ENCODE results near the gene SYT7. TPM values are rescaled to one million over a fixed set of nuclear protein-coding genes. Genes with fewer than 3 reads are reported as not detected.
A peak's percentile ranks its signal among the peaks of the same experiment; 100 is the strongest.

The SYT7 gene
- total RNA-seq, 2 donors from 2014 or later = 8.6 to 12.2 TPM

DNA sequence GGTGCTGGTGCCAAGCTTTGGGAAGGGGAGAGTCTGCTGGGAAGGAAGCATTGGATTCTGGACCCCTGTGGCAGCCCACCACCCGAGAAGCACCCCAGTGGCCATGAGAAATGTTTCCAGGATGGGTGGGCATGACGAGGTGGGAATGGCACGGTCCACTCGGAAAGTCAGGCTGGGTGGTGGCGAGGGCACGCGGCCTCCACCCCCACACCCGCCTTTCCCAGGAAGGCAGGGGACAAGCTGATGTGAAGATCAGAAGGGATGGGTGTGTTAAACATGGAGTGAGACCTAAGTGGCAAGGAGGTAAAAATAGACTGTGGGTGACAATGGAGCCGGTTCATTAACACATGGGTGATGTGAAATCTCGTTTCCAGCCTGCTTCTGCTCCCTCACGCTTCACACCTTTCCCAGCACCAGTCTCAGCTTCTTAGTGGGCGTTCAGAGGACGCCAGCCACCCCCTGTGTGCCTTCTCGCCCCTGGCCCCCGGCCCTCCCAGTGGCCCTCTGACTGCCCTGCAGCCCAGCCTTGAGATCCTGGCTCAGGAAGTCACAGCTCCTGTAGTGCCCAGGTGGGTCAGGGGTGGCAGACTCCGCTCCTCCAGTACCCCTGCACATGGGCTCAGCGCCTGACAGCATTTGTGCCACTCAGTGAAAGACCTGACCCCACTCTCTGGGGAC is 44.7 kb downstream of the SYT7 start:
- no peaks in the 10 kb centered on the region for H3K9me3 ChIP-seq
- no peaks in the 10 kb centered on the region for H3K27me3 ChIP-seq
- no peak overlapping the region for H3K27ac ChIP-seq
- H3K4me1 ChIP-seq = peaks cover 4% of the 10 kb centered on the region
- DNase-seq = no peak
- TF ChIP-seq POLR2A (IDR thresholded peaks at IDR 0.05) (no peak), CTCF (IDR thresholded peaks at IDR 0.05) (no peak)
- H3K36me3 ChIP-seq (replicated peaks in 1 of 2; ENCODE audit: insufficient read depth in 1 of 2, low read depth in 2 of 2) = no peaks in the 10 kb centered on the region
- ATAC-seq = no peak
- H3K4me3 ChIP-seq = no peak overlapping the region
- 75 to 76% methylated on average over 12 to 17 of the region's 17 CpGs for WGBS, 2 donors
- intact Hi-C loops (cut with DNase I) = no loop called here

- no peak for DNase-seq
- ATAC-seq = no peak
- peaks cover 7% of the 10 kb centered on the region for H3K4me1 ChIP-seq
- 59 to 70% methylated on average over 25 to 27 of the region's 32 CpGs for WGBS, 2 donors
- no peaks in the 10 kb centered on the region for H3K9me3 ChIP-seq
- no peaks in the 10 kb centered on the region for H3K36me3 ChIP-seq (replicated peaks in 1 of 2; ENCODE audit: insufficient read depth in 1 of 2, low read depth in 2 of 2)
- peak overlapping the region in 1 of 4 donors; percentile 17 for H3K27ac ChIP-seq
- no peak overlapping the region for H3K4me3 ChIP-seq
- intact Hi-C loops (cut with DNase I) = no loop called here
- TF ChIP-seq POLR2A (IDR thresholded peaks at IDR 0.05) (no peak), CTCF (IDR thresholded peaks at IDR 0.05) (no peak)
- no peaks in the 10 kb centered on the region for H3K27me3 ChIP-seq
Observed at GRCh38 chr11:61534933-61535839, 45.7 kb downstream of the SYT7 start.

DNA sequence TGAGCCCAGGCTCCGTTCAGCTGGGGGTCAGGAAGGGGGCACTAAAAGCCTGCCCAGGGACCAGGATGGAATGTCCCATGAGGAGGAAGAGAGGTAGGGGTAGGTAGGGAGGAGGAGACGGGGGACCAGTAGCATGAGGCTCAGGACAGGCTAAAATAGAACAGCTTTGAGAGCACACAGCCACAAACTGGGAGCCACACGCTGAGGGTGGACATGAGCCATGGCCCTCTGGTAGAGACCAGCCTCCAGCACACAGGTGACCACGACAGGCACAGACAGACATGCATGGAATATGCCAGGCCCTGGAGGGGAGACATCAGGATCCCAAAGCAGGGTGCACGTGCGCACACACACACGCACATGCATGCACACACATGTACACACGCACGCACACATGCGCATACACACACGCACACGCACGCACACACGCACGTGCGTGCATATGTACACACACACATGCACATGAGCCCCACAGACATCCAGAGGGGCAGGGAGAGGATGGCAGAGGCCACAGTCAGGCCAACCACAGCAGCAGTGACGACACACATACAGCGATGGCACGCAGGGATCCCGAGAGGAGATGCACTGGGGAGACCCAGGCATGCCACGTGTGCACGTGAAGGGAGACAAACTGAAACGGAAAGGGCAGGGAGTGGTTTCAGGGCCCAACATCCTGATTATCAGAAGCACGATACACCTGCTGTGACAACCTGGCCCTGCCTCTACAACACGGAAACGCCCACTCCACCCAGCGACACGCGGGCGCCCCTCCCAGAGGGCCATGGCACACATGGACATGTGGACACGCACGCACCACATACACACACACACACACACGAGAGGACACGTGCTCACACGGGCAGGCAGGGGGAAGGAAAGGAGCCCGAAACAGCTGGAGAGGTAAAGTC is 46.6 kb downstream of the SYT7 start:
- intact Hi-C loops (cut with DNase I) = no loop called here
- H3K27me3 ChIP-seq = no peaks in the 10 kb centered on the region
- H3K27ac ChIP-seq = peak overlapping the region in 1 of 4 donors; percentile 17
- no peaks in the 10 kb centered on the region for H3K9me3 ChIP-seq
- ATAC-seq (no peak), DNase-seq (peak in 1 of 4 donors; percentile 31)
- TF ChIP-seq POLR2A (IDR thresholded peaks at IDR 0.05) = no peak
- no peak for TF ChIP-seq CTCF (IDR thresholded peaks at IDR 0.05)
- no peaks in the 10 kb centered on the region for H3K36me3 ChIP-seq (replicated peaks in 1 of 2; ENCODE audit: insufficient read depth in 1 of 2, low read depth in 2 of 2)
- peaks cover 16% of the 10 kb centered on the region for H3K4me1 ChIP-seq
- H3K4me3 ChIP-seq = no peak overlapping the region
- 65 to 70% methylated on average over 21 to 36 of the region's 36 CpGs for WGBS, 2 donors

DNA sequence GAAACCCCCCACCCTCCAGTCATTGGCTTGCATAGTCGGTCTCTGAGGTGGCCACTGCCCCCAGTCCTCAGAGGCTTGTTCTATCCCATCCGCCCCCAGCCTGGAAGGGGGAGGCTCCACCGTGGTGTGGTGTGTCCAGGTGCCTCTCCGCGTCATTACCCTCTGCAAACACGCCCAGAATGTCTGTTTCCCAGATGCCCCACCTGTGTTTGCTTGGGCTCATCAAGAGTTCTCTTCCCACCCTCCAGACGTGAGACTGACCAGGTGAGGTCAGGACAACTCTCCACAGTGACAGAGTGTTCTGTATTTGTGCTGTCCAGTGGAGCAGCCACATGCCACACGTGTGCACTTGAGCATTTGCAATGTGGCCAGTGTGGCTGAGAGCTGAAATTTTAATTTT is 47.5 kb downstream of the SYT7 start:
- H3K4me1 ChIP-seq = peaks cover 16% of the 10 kb centered on the region
- no peaks in the 10 kb centered on the region for H3K36me3 ChIP-seq (replicated peaks in 1 of 2; ENCODE audit: insufficient read depth in 1 of 2, low read depth in 2 of 2)
- no peaks in the 10 kb centered on the region for H3K27me3 ChIP-seq
- TF ChIP-seq CTCF (IDR thresholded peaks at IDR 0.05) (no peak), POLR2A (IDR thresholded peaks at IDR 0.05) (peak in 1 of 3 donors; percentile 27)
- no peak overlapping the region for H3K4me3 ChIP-seq
- peak overlapping the region in 1 of 4 donors; percentile 30 for H3K27ac ChIP-seq
- peak; percentile 32 for ATAC-seq
- no peaks in the 10 kb centered on the region for H3K9me3 ChIP-seq
- WGBS, 2 donors = 55 to 66% methylated on average over 8 of the region's 8 CpGs
- intact Hi-C loops (cut with DNase I) = no loop called here
- peak in 3 of 4 donors; percentile 44 to 66 (median 54) for DNase-seq
